ELF-1 (cell line): ENCODE results near the gene SLC66A2.
A peak's percentile ranks its signal among the peaks of the same experiment; 100 is the strongest.
"Not testable (repeated sequence)": the region's sequence is repeated elsewhere in the genome, so short reads cannot be mapped to it uniquely, and the experiment has no call there.

Source experiments
- DNase-seq: peaks from one replicate; pipeline ENCODE4 v3.0.0-alpha.2; 2016; ENCODE audit warnings: low read depth, low spot score

Gene SLC66A2

DNA sequence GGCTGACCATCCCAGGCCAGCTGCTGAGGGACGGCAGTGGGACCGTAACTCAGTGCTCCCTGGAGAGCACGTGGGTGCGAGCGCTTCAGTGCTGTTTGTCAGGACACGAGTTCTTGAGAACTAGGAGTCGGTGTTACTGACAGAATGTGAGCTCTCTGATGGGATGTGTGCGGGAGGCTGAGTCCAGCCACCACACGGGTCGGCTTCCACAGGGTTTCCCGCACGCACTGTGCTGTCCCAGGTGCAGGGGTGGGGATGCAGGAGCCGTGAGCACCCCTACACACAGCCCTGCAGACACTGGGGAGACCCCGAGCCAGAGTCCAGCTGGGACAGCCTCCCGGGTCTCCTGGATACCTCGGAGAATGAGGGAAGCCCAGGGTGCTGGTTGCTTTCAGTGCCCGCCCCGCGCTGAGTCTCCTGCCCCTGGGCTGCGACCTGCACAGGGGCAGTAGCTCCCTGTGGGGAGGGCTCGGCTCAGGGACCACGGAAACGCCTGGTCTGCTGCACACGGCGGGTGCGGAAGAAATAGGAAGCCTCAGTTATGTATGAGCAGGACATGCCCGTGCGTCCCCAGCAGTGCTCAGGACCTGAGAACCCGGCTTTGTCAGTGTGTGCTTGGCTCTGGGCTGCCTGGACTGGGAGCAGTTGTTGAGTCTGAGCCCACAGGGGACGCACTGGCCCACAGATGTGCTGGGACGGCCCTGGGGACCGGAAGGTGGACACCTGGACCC is 82.5 kb downstream of the SLC66A2 start:
- DNase-seq = no peak

DNA sequence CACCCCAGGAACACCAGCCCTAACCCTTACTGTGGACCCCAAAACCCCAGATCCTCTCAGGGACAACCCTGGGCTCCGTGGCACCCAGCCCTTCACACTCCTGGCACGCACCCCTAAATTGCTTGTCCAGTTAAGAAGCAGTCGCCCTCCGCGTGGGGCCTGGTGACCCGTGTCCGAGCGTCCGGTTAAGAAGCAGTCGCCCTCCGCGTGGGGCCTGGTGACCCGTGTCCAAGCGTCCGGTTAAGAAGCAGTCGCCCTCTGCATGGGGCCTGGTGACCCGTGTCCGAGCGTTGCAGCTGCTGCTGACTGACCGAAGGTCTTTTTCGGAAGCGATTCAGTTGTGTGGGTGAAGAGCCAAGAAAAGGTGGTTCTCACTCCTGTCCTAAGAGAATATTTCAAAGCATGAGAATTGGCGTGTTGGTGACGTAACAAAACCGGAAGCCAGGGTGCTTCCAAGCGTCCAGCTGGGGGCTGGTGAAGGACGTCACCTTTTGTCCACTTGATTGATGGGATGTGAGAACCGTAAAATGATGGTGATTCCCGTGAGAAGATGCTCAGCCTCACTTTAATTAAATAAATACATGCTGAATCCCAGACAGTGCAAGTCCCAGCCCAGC is 83.2 kb downstream of the SLC66A2 start:
- no peak for DNase-seq

DNA sequence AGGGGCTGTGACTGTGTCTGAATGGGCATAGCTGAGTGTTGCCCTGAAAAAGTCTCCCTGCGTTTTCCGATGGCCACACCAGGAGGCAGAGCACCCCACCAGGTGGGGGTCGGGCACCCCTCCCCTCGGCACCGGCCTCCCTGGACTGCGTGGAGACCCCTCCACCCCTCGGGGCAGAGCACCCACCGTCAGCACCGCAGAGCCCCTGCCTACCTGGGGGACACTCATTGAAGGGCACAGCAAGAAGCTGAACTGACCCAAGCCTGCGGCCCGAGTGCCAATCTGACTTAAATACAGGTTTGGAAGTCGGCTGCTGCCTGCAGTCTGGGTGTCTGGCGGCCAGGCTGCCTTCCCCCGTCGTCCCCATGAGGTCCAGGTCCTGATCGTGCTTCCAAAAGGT is 83.8 kb downstream of the SLC66A2 start:
- no peak for DNase-seq

DNA sequence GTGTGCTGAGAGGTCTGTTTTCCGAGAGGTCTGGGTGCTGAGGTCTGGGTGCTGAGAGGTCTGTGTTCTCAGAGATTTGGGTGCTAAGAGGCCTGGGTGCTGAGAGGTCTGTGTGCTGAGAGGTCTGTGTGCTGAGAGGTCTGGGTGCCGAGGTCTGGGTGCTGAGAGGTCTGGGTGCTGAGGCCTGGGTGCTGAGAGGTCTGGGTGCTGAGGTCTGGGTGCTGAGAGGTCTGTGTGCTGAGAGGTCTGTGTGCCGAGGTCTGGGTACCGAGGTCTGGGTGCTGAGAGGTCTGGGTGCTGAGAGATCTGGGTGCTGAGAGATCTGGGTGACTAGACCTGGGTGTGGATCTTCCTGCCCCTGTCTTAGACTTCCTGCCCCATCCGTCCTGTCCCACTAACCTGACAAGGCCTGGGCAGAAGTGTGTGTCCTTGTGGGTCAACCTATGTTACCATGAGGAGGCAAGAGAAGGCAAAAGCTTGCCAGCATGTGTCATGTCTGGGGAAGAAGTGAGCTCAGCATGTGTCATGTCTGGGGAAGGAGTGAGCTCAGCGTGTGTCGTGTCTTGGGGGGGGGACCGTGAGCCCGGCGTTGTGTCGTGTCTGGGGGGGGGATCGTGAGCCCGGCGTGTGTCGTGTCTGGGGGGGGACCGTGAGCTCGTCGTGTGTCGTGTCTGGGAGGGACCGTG is 84.4 kb downstream of the SLC66A2 start:
- no peak for DNase-seq

DNA sequence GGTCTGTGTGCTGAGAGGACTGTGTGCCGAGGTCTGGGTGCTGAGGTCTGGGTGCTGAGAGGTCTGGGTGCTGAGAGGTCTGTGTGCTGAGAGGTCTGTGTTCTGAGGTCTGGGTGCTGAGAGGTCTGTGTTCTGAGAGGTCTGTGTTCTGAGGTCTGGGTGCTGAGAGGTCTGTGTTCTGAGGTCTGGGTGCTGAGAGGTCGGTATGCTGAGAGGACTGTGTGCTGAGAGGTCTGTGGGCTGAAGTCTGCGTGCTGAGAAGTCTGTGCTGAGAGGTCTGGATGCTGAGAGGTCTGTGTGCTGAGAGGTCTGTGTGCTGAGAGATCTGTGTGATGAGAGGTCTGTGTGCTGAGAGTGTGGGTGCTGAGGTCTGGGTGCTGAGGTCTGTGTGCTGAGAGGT is 85.5 kb downstream of the SLC66A2 start:
- DNase-seq = not testable (repeated sequence)

DNA sequence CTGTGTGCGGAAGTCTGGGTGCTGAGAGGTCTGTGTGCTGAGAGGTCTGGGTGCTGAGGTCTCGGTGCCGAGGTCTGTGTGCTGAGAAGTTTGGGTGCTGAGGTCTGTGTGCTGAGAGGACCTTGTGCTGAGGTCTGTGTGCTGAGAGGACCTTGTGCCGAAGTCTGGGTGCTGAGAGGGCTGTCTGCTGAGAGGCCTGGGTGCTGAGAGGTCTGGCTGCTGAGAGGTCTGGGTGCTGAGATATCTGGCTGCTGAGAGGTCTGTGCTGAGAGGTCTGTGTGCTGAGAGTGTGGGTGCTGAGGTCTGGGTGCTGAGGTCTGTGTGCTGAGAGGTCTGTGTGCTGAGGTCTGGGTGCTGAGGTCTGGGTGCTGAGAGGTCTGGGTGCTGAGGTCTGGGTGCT is 86.5 kb downstream of the SLC66A2 start:
- DNase-seq = not testable (repeated sequence)

DNA sequence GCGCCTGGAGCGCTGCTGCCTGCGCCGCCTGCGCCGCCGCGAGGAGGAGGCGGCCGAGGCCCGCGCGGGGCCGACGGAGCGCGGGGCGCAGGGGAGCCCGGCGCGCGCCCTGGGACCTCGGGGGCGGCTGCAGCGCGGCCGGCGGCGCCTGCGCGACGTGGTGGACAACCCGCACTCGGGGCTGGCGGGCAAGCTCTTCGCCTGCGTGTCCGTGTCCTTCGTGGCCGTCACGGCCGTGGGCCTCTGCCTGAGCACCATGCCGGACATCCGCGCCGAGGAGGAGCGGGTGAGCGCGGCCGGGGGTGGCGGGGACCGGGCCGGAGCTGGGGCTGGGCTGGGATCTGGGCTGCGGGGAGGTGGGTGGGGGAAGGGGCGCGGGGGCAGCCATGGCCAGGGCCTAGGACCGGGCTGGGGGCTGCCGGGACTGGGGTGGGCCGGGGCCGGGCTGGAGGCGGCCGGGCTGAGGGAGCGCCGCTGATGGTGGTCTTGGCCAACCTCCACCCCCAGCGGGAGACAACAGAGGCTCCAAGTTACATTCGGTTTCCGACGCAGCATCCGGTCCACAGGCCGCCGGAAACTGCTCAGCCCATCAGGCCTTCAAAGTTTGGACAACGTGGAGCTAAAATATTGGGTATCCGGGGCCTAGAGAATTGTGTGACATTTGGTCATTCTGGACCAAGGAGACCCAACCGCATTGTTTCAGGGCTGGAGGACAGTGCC is 87.3 kb downstream of the SLC66A2 start:
- no peak for DNase-seq

DNA sequence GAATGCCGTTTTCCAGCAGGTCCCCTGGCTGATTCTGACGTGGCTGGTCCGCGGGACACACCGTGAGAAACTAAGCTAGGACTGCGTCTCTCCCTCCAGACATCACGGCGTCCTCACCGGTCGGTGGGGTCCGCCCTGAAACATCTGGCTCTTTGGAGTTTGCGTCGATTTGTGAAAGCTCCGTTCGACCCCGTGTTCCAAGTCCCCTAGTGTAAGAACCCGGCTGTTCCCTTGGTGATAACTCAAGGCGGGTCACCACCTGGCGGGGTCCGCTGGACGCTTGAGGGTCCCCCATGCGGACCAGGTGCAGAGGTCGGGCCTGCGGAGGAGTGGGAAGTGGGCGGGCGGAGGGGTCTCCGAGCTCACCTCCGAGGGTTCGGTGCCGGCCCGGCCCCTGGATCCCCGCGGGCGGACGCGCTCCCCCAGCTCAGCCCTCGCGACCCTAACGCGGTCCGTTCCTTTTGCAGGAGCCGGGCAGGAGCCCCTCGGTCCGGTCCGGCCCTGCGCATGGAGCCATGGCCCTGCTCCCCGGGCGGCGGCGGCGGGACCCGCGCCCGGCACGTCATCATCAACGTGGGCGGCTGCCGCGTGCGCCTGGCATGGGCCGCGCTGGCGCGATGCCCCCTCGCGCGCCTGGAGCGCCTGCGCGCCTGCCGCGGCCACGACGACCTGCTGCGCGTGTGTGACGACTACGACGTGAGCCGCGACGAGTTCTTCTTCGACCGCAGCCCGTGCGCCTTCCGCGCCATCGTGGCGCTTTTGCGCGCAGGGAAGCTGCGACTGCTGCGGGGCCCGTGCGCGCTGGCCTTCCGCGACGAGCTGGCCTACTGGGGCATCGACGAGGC is 88.1 kb downstream of the SLC66A2 start:
- no peak for DNase-seq

DNA sequence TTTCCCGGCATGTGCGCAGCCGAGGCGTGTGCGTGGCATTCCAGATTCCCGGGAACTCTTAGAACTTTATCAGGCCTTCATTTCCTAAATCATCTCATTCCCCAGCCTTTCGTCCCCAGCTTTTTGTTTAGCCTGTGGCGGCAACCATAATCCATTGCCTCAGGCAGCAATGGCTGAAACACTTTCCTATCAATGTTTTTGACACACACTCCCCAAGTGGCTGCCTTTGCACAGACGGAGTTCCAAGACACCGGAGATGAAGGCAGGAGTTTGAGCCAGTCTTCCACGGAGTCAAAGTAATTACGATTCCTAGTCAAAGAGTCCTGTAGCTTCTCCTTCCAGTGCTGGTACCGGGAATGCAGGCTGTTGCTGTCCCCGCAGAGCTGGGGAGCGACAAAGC is 88.9 kb downstream of the SLC66A2 start:
- no peak for DNase-seq

DNA sequence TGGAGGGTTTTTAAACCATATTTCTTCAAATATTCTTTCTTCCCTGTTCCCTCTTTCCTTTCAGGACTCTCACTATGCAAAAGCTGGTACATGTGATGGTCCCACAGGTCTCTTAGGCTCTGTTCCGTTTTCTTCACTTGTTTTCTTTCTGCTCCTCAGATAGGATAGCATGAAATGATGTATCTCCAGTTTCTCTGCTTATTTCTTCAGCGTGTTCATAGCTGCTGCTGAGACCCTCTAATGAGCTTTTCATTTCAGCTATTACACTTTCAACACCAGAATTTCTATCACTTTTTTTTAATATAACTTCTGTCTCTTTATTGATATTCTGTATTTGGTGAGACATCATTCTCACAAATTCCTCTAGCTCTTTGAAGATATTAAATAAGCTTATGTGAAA is 89.8 kb downstream of the SLC66A2 start:
- no peak for DNase-seq

DNA sequence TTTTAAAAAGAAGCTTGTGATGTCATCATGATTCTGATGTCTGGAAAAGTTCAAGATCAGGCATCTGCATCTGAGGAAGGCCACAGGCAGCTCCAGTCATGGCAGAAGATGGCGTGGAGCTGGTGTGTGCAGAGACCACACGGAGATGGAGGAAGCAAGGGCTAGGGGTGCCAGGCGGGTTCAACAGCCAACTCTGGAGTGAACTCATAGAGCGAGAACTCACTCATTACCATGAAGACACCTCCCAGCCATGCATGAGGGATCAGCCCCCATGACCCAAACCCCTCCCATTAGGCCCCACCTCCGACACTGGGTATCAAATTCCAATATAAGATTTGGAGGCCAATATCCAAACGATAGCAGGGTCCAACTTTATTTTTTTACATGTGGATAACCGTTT is 92.1 kb downstream of the SLC66A2 start:
- DNase-seq = no peak

DNA sequence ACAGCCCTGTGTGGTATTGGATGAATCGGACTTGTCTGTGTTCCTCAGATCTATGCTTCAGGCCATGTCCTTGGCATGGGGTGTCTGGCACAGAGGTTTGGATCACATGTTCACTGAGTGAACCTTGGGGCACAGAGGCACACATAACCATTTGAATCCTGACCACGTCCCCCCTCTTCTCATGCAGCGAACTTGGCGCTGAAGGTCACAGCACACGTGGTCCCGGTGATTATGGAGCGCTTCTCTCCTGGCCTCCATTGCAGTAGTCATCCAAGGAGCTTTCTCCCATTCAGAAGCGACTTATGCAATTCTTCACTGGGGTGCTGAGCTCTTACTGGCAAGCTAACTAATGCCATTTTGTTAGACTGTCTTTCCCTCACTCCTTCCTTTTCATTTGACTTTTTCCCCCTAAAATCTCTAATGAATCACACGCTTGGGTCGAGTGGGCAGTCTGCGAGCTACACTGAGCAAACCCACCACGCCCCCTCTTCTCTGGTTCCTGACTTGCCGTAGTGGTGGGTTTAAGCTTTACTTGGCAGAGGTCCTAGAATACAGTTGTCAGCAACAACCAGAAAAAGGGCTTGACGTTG is 94.3 kb downstream of the SLC66A2 start:
- DNase-seq = peak; percentile 23

DNA sequence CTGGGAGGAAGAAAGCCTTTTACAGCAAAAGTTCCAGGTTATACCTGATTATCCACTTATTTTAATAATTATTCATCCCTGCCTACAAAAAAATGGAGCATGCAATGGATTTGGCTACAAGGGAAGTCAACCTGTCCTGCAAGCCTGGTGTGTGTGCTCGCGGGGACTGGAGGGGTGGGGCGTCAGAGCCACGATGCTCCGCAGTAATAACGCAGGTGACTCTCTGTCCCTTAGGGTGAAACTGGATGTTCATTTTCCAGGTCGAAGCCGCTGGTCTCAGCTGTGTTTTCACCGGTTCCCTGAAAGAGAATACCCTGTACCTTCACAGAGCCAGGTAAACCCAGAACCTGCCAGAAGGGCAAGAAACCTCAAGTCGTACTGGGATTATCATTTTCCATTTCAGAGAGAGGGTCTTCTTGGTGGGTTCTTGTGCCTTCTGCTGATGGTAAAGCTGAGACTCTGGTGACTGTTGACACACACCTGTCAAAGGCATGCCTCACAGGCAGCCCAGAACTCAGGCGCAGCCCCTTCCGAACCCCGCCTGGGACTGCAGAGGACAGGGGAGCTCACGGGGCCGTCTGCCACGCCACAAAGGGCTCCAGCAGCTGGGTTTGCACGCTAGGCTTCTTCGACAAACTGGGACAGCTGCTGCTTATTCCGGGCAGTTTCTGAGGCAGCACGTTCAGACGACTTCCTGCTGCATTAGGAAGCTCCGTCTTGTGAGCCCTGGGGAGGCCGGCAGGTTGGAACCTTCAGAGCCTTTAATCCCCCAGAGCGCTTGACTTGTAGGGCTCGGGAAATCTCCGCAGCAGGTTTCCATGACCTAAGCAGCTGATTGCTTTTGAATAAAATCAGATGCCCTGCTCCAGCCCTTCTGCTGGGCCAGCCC is 95.1 kb downstream of the SLC66A2 start:
- peak; percentile 82 for DNase-seq

DNA sequence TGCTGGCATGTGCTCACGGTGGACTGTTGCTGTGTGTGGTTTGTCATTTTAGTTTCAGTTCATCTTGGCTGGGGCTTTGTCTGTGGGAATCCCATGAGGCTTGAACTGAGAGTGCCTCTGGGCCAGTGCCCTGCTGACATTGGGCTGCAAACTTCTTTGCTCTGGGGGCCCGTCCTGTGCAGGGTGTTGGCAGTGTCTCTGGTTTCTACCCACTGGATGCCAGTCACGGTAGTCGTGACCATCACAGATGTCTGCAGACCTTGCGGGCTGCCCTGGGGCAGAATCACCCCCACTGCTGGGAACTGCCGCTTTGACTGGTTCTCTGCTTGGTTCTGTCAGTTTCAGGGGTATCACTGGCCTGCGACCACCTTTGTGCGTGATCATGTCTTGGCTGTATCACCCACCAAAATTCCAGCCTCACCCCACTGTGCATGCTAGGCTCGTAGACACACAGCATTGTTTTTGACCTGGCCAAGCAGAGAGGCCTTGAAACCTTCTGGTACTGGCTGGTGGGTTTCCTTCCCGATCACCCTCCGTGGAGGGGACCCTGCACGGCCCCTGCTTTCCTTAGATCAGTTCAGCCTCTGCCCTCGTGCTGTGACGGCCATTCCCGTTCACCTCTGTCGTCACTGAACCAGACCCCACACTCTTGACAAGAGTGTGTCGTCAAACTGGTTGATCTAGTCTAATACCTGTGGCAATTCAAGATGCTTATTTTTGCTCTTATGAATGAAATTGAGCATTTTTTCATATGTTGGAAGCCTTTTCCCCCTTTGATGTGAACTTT is 96.1 kb downstream of the SLC66A2 start:
- no peak for DNase-seq

DNA sequence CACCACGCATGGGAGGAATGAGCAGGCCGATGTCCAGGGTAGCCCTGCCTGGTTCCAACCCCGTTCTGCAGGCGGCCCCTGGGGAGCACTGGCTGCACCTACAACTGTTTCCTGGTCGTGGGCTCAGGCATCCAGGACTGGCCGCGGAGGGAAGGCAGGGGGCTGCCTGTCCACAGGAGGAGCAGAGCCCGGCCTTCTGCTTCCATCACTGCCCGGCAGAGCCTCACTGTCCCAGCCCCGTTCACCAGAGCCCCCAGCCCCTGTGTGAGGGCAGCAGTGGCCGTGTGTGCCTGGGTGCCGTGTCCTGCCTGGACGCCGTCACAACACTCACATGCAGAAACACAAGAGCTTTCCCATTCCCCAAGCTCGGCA is 97.5 kb downstream of the SLC66A2 start:
- DNase-seq = no peak

DNA sequence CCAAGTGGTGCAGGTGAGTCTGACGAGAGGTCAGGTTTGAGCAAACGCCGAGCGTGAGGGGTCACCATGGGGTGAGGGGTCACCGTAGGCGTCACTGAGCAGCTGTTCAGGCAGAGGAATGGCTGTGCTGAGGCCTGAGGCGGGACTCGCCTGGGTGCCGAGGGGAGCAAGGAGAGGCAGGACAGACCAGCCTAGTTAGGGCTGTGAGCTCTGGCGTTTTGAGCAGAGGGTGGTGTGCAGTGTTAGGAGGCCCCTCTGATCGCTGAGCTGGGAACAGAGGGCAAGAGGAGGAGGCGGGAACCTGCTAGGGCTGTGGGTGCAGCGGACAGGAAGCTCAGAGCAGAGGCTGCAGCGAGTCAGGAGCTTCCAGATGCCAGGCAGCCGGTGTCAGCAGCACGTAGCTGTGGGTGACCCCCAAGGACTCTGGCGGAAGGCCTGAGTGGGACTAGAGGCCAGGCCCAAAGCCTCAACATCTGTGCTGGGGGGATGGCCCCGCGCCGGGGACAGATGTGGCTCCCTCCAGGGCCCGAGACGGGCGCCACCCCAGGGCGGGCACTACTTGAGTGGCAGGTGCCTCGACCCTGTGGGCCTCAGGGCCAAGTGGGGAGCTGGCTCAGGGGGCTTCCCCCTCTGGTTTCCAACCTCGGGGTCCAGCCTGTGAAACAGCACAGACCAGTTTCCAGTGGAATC is 98.0 kb downstream of the SLC66A2 start:
- no peak for DNase-seq

DNA sequence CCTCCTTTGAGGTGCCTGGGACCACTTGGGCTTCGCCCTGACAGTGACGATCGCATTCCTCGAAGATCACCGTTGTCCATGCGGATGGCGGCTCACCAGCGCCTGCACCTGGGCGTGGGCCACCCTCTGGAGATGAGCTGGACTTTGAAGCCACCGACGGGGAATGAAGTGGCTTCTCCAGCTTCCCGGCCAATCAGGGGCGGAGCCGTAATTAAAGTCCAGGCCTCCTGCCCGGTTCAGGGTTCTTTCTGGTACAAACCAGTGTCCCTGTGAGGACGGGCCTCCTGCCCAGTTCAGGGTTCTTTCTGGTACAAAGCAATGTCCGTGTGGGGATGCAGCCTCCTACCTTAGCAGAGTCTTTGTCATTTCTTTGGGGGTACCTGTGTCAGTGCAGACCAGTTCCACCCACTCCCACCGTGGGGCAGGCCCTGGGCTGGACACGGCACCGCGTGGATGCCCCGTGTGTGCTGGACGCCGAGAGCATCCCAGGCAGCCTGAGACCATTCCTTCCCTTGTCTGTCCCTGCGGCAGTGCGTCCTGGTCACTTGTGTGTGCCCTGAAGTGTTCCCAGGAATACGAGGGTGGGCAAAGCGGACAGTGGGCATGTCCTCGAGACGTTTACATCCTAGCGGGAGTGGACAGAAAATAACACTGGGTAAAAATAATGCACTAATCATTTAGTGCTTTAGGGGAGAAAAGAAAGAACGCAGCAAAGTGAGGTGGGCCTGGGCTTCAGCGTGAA is 98.7 kb downstream of the SLC66A2 start:
- DNase-seq = no peak
